GM20000 (cell line): Measurements from ENCODE around the gene AGT.

Experiments
- DNase-seq: peaks from one replicate; pipeline ENCODE4 v3.0.0; 2012; ENCODE audit warnings: low spot score
- CTCF ChIP-seq: IDR thresholded peaks from 2 replicates; pipeline ENCODE4 v1.5.1; 2012; ENCODE audit warnings: mild to moderate bottlenecking, control low read depth; ENCODE audit errors: extremely low read depth, missing control alignments

Gene AGT

GRCh38 chr1:230681599-230681998, 32.3 kb downstream of the AGT start:
- no peak for DNase-seq
- no peak for TF ChIP-seq CTCF

GRCh38 chr1:230680300-230681025, 33.5 kb downstream of the AGT start:
- no peak for TF ChIP-seq CTCF
- no peak for DNase-seq

- no peak for DNase-seq
- no peak for TF ChIP-seq CTCF
These were observed 34.1 kb downstream of the AGT start for GRCh38 chr1:230679825-230680224.

GRCh38 chr1:230679192-230679591, 34.7 kb downstream of the AGT start:
- DNase-seq: no peak
- TF ChIP-seq CTCF: no peak

GRCh38 chr1:230677200-230677599, 36.7 kb downstream of the AGT start:
- no peak for TF ChIP-seq CTCF
- no peak for DNase-seq

- no peak for TF ChIP-seq CTCF
- no peak for DNase-seq
These were observed 39.3 kb downstream of the AGT start for GRCh38 chr1:230674581-230674980.

GRCh38 chr1:230669543-230669942, 44.4 kb downstream of the AGT start:
- no peak for DNase-seq
- no peak for TF ChIP-seq CTCF
